GM21528 (cell line): ENCODE results near the gene ELAC1.
A peak's percentile ranks its signal among the peaks of the same experiment; 100 is the strongest.
"Not testable (repeated sequence)": the region's sequence is repeated elsewhere in the genome, so short reads cannot be mapped to it uniquely, and the experiment has no call there.

Experiments used
- ATAC-seq: cut with Tn5 transposase; IDR thresholded peaks from one replicate; pipeline ENCODE4 v1.9.1; 2021; ENCODE audit warnings: mild to moderate bottlenecking, moderate library complexity; ENCODE audit not compliant: unreplicated experiment, low FRiP score

ELAC1 gene, protein sequence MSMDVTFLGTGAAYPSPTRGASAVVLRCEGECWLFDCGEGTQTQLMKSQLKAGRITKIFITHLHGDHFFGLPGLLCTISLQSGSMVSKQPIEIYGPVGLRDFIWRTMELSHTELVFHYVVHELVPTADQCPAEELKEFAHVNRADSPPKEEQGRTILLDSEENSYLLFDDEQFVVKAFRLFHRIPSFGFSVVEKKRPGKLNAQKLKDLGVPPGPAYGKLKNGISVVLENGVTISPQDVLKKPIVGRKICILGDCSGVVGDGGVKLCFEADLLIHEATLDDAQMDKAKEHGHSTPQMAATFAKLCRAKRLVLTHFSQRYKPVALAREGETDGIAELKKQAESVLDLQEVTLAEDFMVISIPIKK

DNA sequence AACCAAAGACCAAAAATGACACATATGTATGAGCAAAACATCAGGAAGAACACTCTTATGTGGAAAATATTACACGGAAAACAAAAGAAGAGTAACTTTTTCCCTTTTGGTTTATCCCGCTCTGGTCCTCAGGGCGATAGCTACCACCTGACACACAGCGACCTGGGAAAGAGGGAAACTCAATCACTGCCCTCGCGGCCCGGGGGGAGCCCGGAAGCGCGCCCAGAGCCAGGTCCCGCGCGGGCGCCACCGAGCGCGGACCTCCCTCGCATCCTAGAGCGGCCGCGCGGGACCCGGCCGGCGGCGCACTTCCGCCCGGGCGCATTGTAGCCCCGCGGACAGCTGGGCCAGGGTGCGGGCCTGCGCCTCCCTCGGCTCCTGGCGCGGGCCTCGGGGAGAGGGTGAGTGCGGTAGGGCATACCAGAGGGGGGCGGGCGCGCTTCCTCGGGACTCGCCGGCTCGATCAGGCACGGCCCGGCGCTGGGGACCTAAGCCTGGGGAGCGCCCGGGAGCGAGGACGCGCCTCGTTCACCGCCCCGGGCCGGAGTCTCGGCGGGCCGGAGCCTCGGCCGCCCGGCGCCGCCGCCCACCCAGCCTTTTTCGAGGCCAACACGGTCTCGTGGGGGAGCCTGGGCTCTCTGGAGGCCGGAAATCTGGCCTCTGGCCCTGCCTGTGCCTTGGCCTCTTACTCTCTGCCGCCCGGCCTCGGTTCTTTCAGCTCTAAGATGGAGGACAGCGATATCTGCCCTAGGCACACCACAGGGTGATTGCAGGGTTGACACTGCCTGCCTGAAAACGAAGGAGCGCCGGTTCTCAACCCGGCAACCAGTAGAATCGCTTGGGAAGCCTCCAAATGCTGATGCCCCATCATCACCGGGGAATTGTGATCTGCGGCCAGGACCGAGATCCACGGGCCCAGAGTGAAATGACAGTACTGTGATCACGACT is at the start of gene ELAC1:
Gene ELAC1, plus strand, starts transcription at position 327 of the 948 bp plus-strand sequence. CDS start 6,365 bp downstream, outside the sequence.
- peak; percentile 98 for ATAC-seq

DNA sequence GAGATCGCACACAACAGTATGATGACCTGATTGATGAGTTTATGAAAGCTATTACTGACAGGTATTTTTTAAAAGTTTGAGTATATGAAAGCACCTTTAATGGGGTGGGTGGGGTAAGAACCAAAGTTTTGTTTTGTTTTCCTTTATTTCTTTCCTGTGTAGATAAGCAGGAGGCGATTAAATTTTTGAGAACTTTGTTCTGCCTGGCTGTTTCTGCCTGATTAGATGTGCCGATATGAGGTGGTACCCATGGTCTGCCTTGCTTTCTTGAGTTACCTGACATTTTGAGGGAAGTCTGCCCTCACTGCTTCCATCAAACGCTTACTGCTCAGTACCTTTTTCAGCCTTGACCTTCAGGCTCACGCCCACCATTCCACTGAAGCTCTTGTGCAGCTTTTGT is 49.7 kb upstream of the ELAC1 start:
- no peak for ATAC-seq

DNA sequence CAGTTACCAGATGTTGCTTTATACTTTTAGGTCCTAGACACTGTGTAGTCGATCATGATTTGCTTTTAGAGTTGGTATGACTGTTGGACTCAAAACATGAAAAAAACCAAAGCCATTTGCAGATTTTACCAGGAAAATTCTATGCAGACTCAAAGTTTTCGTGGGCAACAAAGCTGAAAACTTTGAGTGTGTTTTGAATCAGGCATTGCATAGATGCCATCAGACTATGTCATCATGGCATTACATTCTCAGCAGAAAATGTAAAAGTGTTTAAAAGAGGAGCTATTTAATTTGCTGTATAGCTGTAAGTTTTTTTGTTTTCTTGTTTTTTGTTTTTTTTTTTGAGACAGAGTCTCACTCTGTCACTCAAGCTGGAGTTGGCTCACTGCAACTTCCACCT is 43.5 kb upstream of the ELAC1 start:
- ATAC-seq: no peak

DNA sequence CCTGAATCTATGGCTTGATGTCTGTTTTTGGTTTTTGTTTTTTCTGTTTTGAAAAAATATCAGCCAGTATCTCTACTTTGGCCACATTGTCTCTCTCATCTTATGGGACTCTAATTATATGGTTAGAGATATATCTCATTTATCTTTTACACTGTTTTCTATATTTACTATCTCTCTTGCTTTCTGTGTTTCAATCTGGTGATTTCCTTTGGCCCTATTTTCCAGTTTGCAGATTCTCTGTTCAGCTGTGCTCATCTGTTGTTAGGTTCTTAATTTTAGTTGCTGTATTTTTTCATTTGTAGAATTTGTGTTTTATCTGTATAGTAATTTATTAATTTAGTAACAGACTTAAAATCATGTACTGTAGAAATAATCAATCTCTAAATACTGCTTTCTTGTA is 41.3 kb upstream of the ELAC1 start:
- no peak for ATAC-seq

DNA sequence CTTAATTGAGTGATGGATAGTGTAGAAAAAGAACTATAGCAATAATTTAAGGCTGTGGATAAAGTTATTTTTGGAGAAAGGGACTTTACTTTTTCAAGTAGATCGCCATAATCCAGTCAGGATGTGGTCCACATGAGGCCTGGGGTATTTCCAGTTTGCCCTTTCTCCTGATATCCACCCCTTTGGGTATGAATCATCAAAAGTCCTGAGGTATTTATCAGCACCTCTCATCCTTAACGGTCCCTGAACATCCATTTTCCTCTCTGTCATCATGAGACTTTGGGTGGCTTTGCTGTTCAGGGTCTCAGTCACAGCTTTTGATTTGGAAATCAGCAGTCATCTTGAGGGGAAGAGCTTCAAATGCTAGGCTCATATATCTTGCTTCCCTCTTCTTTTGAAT is 39.3 kb upstream of the ELAC1 start:
- no peak for ATAC-seq

DNA sequence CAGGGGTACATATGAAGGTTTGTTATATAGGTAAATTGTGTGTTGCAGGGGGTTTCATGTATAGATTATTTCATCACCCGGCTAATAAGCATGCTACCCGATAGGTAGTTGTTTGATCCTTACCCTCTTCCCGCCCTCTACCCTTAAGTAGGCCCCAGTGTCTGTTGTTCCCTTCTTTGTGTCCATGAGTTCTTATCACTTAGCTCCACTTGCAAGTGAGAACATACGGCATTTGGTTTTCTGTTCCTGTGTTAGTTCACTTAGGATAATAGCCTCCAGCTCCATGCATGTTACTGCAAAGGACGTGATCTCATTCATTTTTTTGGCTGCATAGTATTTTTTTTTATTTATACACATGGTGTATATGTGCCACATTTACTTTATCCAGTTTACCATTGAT is 34.2 kb upstream of the ELAC1 start:
- no peak for ATAC-seq

DNA sequence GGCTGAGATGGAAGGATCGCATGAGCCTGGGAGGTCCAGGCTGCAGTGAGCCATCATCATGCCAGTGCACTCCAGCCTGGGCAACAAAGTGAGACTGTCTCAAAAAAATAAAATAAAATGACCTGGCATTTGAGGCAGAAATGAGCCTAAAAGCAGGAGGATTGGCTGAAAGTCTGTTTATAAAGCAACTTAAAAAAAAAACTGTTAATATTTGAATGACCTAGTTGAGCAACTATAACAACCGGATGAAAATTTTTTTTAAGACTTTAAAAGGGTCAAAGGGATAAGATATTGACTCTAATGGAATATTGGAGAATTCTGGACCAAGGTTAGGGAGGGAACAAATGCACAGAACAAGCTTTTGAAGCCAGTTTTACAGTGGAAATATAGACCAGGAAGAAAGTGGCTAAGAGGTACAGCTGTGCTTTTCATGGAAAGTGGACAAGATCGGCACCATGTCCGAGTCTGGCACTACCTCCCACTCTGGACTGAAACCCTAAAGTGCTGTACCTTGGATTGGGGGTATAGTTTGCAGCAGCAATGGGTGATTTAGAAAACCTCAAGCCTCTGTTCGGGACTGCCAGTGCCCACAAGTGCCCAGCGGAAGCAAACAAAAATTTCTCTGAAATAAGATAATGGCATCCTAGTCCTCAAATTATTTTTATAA is 33.2 kb upstream of the ELAC1 start:
- ATAC-seq: no peak

DNA sequence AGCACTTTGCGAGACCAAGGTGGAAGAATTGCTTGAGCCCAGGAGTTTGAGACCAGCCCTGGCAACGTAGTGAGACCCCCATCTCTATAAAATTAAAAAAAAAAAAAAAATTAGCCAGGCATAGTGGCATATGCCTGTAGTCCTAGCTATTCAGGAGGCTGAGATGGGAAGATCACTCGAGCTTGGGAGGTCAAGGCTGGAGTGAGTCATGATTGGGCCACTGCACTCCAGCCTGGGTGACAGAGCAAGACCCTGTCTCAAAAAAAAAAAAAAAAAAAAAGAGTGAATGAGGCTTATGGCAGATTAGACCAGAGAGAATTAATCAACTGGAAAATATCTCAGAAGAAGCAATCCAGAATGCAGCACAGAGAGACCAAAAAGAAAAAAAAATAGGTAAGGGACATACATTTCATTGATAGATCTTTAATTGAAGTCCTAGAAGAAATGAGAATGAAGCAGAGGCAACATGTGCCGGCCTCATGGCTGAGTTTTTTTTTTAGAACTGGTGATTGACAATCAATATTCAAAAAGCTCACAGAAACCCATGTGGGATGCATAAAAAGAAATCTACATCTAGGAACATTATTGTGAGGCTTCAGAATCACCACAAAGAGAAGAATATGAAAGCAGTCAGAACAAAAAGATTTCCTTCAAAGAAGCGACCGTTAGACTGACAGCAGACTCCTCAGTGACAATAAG is 32.2 kb upstream of the ELAC1 start:
- no peak for ATAC-seq

DNA sequence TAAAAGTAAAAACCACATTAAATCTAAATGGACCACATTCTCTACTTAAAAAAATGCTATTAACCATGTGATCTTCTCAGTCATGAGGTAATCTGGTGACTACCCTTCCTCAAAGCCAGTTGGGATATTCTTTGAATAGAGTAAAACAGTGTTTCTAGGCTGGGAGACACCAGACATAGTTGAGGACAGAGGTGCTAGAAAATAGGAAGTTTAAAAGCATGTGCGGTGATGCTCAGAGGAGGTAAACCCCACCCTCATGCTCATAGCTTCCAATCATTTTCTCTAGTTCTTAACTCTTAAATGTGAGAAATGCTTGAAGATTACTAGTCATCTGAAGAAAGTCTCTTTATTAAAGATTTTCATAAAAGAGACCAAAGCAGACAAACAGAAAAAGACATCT is 30.7 kb upstream of the ELAC1 start:
- no peak for ATAC-seq

DNA sequence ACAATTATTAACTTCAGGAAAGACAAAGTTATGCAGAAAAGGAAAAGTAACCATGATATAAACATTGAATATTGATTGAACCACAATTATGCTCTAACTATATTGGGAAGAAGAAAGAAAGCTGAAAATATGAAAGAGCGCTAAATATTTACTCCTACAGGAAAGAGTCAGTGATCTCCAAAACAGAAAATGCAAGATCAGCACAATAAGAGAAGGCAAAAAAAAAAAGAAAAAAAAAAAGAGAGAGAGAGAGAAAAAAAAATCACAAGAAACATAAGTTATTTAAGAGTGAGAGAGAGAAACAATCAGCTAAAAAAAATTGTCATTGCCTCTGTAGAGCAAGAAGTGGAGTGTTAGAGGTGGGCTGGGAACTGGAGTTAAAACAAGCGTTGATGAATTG is 28.9 kb upstream of the ELAC1 start:
- no peak for ATAC-seq

DNA sequence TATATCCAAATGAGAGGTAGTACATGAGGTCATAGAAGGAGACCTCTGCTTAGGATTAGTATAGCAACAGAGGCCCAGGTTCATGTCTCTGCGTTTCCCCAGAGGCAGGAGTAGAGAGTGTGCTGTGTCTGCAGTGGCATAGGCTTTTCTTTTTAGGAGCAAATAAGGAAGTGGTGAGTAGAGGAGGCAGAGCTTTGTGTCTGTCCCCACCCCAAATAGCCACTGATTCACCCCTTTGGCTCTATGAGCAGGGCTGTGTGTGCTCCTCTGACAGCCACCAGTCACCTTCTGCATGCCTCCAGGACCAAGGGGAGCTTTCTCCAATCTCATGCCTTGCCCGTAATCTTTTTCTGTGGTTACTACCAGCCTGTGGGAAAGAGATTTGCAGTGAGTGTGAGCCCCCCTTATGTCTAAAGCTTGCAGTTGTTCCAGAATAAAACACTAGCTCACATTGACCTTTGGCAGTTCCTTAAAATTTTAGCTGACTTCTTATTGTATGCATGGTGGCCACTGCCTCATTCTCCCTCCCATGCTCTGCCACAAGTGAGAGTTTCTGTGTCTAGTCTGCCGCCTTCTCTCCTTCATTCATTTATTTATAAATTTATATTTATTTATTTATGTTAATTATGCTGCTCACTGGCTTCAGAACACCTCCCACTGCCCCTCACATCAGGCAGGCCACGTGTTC is 23.5 kb upstream of the ELAC1 start:
- ATAC-seq: no peak

DNA sequence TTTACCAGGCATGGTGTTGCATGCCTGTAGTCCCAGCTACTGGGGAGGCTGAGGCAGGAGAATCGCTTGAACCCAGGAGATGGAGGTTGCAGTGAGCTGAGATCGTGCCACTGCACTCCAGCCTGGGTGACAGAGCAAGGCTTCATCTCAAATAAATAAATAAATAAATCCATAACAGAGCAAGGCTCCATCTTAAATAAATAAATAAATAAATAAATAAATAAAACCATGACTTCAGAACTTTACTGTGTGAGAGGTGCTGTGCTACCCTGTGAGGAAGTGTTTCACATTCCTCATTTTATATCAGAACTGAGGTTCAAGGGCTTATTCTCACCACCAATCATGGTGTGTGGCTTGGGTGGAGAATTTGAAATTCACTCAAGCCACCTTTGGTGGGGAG is 21.9 kb upstream of the ELAC1 start:
- not testable (repeated sequence) for ATAC-seq

DNA sequence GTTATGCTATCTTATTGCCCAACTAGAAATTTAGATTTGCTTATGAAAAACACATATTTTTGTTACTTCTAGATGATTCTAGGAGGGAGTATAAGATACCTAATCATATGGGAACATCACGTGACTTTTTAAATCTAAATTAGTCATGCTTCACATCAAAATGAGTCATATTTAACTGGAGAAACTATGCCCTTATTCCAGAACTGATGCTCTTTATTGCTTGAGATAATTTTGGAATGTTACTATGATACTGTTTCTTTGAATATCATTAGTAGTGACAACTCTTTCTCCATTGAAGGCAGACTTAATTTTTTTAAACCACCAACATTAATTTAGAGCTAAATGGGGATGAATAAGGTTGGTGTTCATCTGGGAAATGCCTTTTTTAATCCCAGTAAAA is 19.9 kb upstream of the ELAC1 start:
- no peak for ATAC-seq

DNA sequence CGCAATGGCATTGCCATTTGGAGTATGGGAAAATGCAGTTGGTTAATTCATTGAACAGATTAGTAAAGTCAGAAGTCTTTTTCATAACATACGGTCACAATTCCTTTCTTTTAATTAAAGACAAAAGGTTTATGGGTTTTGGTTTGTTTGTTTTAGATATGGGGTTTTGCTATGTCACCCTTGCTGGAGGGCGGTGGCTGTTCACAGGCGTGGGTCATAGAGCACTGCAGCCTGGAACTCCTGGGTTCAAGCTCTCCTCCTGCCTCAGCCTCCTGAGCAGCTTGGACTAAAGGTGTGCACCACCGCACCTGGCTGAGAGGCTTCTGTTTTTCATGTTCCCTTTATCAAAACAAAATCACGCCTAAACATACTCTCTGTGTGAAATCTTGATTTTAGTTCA is 18.7 kb upstream of the ELAC1 start:
- no peak for ATAC-seq

DNA sequence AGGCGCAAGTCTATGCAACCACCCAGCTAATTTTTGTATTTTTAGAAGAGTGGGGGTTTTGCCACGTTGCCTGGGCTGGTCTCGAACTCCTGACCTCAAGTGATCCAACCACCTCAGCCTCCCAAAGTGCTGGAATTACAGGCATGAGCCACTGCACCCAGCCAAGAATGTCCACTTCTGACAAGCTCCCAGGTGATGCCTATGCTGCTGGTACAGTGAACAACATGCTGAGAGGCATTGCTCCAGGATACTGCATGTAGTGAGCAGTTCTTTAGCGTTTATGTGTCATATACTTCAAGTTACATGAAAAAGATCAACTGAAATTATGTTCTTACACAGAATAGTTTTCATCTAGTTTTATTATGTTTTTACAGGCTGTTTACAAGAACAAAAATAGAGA is 17.2 kb upstream of the ELAC1 start:
- no peak for ATAC-seq

DNA sequence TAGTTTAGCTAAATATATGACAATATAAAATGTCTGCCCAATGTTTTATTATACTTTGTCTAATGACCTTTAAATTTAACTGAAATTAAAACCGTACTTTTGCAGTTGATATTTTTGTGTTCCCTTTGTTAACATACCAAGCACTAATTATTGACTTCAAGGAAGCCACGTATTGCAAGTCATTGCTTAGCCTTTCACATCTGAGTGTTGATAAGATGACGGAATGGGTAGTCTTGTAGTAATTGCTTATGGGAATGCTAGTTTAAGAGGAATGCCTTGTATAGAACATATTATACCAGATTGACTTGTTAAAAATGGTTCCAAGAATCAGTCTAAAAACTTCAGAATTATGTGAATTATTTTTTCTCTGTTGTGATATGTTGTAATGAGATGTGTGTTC is 14.0 kb upstream of the ELAC1 start:
- ATAC-seq: no peak

DNA sequence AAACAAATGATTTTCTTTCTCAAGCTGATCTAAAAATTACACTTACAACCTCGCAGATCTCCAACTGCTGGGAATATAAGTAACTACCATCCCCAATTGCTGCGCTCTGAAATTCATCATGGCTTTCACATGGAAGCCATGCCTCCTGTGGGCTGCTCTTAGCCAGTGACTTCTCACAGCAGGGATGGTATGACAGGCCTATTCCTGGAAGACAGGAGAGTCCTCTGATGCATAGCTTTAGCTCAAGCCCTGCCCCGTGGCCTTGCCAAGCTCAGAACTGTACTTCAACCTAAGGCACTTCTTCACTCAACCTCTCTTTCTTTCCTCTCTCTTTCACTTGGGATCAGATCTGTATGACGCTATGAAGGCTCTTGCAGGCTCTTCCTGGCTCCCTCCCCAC is 12.6 kb upstream of the ELAC1 start:
- ATAC-seq: no peak

DNA sequence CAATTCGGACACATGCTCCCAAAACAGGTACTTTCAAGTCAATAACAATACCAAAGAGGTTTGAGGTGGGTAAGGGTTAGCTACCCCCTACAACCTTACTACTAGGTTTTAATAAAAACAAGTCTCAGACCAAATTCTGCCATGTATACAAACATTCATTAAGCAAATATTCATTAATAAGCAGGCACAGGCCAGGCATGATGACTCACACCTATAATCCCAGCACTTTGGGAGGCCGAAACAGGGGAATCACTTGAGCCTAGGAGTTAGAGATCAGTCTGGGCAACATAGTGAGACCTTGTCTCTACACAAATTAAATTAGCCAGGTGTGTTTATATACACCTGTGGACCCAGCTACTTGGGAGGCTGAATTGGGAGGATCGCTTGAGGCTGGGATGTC is 11.7 kb upstream of the ELAC1 start:
- ATAC-seq: no peak

DNA sequence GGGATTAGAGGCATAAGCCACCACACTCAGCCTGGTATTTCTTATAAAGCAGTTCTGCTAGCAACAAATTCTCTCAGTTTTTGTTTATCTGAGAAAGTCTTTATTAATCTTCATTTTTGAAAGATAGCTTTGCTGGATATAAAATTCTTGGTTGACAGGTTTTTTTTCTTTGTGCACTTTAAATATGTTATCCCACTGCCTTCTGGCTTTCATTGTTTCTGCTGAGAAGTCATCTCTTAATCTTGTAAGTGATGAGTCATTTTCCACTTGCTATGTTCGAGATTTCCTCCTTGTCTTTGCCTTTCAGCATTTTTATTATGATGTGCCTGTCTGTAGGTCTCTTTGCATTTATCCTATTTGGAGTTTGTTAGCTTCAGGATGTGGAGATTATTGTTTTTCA is 5.9 kb upstream of the ELAC1 start:
- no peak for ATAC-seq

DNA sequence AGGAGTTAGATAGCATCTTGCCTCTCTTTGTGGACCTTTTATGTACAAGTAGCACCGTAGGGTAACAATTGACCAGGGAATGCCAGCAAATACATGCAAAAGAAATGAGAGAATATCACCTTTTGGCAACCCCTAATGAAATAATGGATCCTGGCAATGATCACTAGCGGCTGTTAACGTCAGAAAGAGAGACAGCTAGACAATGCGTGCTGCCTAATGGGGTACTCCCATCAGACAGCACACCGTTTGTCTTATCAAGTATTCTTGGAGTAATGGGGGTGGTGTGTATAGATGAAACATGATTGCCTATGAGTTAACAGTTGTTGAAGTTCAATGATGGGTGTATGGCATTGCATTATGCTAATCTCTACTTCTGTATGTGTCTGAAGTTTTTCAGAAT is 1.6 kb downstream of the ELAC1 start:
- ATAC-seq: no peak
